HG03039 (cell line): ENCODE measurements around the gene MFSD2A.
"Not testable (repeated sequence)": the region's sequence is repeated elsewhere in the genome, so short reads cannot be mapped to it uniquely, and the experiment has no call there.

Experiments used
- ATAC-seq: cut with Tn5 transposase; IDR thresholded peaks from one replicate; pipeline ENCODE4 v1.9.1; 2021; ENCODE audit warnings: mild to moderate bottlenecking, moderate library complexity; ENCODE audit not compliant: unreplicated experiment

Gene MFSD2A

GRCh38 chr1:39940253-39940652, 14.7 kb upstream of the MFSD2A start:
- ATAC-seq: no peak

GRCh38 chr1:39940980-39941871, 13.7 kb upstream of the MFSD2A start:
- ATAC-seq: no peak

GRCh38 chr1:39943471-39944290, 11.3 kb upstream of the MFSD2A start:
- no peak for ATAC-seq

DNA sequence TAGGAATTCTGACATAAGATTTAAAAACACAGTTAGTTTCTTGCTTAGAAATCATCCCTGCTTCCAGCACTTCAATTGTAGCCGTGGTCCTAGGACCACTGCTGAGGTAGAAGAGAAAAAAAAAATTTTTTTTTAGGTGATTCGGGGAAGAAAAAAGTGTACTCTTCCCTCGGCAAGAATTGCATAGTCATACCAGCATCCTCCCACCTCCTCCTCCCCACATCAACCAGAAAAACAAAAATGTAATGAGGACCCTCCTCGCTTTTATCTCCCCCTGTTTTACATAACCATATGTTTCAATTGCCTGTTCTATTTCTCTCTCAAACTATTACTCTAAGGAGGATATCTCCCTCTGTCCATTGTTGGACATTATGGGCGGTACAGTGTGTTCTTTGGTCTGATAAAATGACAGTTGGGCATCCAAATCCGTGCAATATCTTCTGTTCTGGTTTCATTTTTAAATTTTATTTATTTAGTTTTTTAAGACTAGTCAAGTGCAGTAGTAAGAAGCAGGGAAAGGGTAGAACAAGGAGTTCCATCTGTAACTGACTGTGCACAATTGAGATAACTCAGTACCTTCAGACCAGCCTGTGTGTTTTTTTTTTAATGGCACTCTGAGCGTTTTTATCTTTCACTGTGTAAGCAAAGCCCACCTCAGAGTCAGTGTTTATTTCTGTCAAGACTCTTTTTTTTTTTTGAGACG, 10.4 kb upstream of the MFSD2A start:
- ATAC-seq: no peak

DNA sequence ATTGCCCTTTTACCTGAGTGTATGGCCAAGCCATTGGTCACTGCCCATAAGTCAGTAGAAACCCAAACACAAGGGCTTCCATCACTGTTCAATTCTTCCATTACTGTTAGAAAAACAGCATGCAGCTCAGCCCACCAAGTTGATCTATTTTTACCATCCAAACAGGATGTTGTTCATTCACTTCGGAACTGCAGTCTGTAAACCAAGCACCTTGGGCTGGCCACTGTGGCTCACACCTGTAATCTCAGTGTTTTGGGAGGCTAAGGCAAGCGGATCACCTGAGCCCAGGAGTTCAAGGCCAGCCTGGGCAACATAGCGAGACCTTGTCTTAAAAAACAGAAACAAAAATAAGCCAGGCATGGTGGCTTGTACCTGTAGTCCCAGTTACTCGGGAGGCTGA, 8.7 kb upstream of the MFSD2A start:
- ATAC-seq: no peak

- no peak for ATAC-seq
These were observed 7.7 kb upstream of the MFSD2A start for GRCh38 chr1:39947260-39947659.

DNA sequence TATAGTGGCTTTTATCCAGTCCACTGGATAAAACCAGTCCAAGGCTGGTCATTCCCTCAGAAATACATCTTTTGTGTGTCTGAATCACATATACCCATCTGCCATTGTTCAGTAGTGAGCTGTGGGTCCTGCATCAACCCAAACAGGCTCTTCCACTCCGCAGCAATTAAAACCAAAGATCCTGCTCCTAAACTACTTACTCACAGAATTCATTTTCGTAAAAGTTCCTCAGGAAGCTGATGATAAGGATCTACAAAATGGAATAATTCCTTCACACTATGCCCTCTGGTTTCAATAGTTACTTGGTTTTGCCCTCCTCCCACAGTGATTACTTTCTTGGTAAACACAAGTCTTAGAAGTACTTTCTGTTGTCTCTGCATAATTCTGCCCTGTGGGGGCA, 5.1 kb upstream of the MFSD2A start:
- no peak for ATAC-seq

DNA sequence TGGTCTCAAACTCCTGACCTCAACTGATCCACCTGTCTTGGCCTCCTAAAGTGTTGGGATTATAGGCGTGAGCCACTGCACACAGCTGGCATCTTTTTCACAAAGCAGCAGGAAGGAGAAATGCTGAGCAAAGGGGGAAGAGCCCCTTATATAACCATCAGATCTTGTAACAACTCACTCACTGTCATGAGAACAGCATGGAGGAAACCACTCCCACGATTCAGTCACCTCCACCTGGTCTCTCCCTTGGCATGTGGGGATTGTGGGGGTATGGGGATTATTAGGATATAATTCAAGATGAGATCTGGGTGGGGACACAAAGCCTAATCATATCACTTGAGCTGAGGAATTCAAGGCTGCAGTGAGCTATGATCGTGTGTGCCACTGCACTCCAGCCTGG, 3.0 kb upstream of the MFSD2A start:
- no peak for ATAC-seq

DNA sequence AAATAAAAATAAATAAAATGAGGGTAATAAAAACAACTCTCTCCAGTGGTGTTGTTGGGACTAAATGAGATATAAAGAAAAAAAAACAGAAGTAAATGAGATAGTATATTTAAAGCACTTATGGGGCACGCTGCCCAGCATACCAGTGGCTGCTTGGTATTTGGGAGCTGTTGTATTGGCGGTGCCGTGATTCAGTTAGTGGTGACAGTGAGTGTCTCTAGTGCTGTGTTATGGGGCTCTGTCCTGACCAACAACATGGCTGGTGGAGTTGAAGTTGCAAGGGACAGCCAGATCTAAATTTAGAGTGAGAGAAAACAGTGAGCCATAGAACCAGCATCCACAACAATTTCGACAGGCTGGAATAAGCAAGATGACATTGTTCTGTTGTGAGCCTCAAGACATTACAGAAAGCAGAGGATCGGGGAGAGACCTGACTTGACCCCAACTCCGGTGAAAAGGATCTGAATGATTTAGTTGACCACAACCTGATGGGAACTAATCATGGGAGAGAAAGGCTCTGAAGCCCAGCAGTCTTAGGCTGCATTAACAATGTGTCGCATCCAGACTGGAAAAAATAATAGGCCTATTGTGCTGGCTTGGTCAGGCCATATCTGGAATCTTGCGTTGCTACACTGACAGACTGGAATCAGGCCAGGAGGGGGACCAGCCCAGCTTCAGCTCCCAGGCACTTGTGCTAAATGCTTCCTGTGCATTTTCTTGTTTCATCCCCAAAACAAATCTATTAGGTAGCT, 2.4 kb upstream of the MFSD2A start:
- ATAC-seq: no peak

DNA sequence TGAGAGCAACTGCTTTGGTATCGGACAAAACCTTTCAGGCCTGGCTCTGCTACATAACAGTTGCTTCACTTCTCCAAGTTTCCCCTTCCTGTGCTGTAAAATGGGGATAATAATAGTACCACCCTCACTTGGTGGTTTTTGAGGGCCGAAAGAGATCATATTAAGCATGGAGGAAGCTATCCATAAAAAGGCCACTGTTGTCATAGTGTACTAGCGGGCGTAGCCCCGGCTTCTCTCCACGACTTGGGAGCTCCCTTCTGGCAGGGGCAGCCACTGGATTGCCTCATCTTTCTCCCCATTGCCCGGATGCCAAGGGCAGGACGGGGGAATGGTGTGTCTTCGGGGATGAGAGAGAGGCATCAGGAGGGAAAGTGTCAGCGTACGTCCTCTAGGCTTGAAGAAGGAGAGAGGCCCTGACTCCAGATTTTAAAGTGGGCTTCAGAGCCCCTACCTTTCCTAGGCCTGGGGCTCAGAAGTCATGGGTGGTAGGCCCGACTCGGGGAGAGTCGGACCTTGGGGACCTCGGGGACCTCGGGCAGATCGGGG, 548 bp upstream of the MFSD2A start:
- ATAC-seq: no peak

GRCh38 chr1:39955547-39956539, 898 bp downstream of the MFSD2A start:
- ATAC-seq: peak; percentile 28

DNA sequence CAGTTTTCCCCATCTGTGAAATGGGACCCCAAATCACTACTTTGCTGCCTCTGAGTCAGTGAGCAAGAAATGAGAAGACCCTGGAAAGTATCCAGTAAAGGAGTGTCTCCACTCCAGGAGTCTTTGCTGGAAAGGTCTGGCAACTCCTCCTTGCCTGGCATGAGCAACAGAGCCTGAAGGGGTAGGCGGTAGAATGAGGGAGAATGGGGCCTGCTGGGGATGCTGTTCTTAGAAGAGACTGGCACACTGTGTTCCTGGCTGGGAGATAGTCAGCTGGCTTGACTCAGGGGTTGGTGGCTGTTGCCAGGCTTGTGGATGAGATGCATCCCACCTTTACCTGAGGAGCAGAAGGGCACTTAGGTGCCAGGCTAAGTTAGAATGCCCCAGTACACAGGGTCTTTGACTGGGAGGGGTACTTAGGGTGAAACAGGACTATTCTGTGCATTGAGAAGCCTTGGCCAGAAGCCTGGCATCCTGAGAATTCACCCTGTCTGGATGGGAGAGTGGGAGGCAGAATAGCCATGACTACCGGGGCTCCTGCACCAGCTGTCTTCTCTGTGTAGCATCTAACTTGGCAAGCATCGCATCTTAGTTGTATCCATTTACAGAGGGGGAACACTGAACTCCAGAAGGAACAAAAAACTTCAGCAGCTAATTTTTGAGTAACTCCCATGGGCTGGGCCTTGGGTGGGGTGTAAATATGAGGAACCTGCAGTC, 2.5 kb downstream of the MFSD2A start:
- ATAC-seq: no peak

- no peak for ATAC-seq
These were observed 3.7 kb downstream of the MFSD2A start for GRCh38 chr1:39958403-39959200.

GRCh38 chr1:39959651-39960333, 4.8 kb downstream of the MFSD2A start:
- ATAC-seq: no peak

DNA sequence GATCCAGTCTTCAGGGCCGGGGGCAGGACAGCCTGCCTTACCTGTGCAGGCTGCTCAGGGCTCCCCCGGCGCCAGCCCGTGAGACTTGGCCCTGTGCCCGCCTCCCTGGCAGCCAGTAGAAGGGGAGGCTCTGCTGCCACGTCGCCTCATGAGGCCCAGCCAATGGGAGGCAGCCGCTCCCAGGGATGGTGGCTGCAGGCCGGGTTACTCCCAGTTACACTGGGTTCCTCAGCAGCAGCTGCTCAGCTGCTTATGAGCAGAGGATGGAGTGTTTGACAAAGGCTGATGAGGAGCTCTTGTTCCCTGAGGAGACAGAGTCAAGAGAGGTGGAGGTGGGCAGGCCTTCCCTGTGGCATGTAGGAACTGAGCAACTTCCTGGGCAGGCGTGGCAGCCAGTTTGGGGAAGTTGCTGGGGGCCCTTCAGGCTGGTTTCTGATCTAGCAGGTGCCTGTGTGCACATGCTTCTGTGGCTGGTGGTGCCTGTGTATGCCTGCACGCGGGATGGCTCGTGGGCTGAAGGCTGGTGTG, 5.5 kb downstream of the MFSD2A start:
- peak; percentile 43 for ATAC-seq

DNA sequence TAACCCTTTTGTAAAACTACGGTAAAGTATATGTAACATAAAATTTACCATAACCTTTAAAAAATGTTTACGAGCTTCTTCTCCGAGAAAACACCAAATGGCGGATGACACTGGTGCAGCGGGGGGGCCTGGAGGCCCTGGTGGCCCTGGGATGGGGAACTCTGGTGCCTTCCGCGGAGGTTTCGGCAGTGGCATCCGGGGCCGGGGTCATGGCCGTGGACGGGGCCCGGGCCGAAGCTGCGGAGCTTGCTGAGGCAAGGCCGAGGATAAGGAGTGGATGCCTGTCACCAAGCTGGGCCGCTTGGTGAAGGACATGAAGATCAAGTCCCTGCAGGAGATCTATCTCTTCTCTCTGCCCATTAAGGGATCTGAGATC, 7.5 kb downstream of the MFSD2A start:
- no peak for ATAC-seq

- not testable (repeated sequence) for ATAC-seq
These were observed 8.0 kb downstream of the MFSD2A start for GRCh38 chr1:39962964-39963363.
